Kidney (tissue), 14 donors: ENCODE results near the gene EBP. TPM values are rescaled to one million over a fixed set of nuclear protein-coding genes. Genes with fewer than 3 reads are reported as not detected.

Source experiments
- DNase-seq, 5 donors: peaks; one replicate each; pipeline ENCODE4 v3.0.0-alpha.2; 2013 to 2020
- FAIRE-seq: peaks from 2 replicates; lab custom pipeline; 2012; peaks lifted over from hg19 to GRCh38; lab: Jason Lieb, UNC
- H3K27ac ChIP-seq, 2 donors: one replicate each; pipeline ENCODE4 v1.7.0; 2013; ENCODE audit warnings: low read depth in 2 of 2, low read length in 2 of 2, inconsistent platforms in 1 of 2
- H3K27me3 ChIP-seq: one replicate; pipeline ENCODE4 v1.7.1; 2013; ENCODE audit warnings: low read length, inconsistent platforms; ENCODE audit not compliant: control insufficient read depth, insufficient read depth
- H3K36me3 ChIP-seq, 3 donors: one replicate each; pipeline versions ENCODE4 v1.7.0 to v1.7.1; 2013; ENCODE audit warnings: low read length in 3 of 3, control low read depth in 1 of 3, inconsistent platforms in 1 of 3; ENCODE audit not compliant: insufficient read depth in 3 of 3, control insufficient read depth in 2 of 3
- H3K4me1 ChIP-seq, 3 donors: one replicate each; pipeline versions ENCODE4 v1.7.0 to v1.7.1; 2013; ENCODE audit warnings: low read length in 3 of 3, inconsistent platforms in 1 of 3, low read depth in 1 of 3; ENCODE audit not compliant: control insufficient read depth in 2 of 3, insufficient read depth in 2 of 3
- H3K4me3 ChIP-seq, 3 donors: one replicate each; pipeline versions ENCODE4 v1.7.0 to v1.8.1; 2013; ENCODE audit warnings: low read length in 3 of 3, control low read depth in 1 of 3, inconsistent platforms in 1 of 3
- H3K9ac ChIP-seq, 3 donors: one replicate each; pipeline versions ENCODE4 v1.7.0 to v1.7.1; 2013; ENCODE audit warnings: low read length in 3 of 3, control low read depth in 1 of 3, inconsistent platforms in 1 of 3
- H3K9me3 ChIP-seq, 3 donors: one replicate each; pipeline versions ENCODE4 v1.7.0 to v1.7.1; 2013; ENCODE audit warnings: low read length in 3 of 3, control low read depth in 1 of 3, inconsistent platforms in 1 of 3; ENCODE audit not compliant: control insufficient read depth in 2 of 3, insufficient read depth in 1 of 3
- intact Hi-C: fragments of 100-400 bp; cut with DNase I; formaldehyde crosslinking; loops from one replicate; pipeline ENCODE4 v1.11.1; 2022
- polyA plus RNA-seq: library from polyadenylated mRNA; stranded (reverse); fragments of 350-450 nt; fragmentation: Illumina TruSeq; extraction: RNeasy Lipid Tissue Mini Kit (QIAGEN cat#74804); gene quantifications from one replicate; pipeline ENCODE4 v1.2.3, GENCODE V29; 2014; ENCODE audit warnings: low read depth, low replicate concordance; ENCODE audit not compliant: insufficient read depth
- total RNA-seq: library from RNA; stranded (reverse); fragmentation: NEBNext Ultra II Directional; extraction: Animal tissue kit (Norgen Biotek cat#: 25700); gene quantifications from one replicate; pipeline ENCODE4 v1.2.1, GENCODE V29; 2021
- TF ChIP-seq, protein P1 (sequence below): IDR thresholded peaks from 3 replicates; pipeline ENCODE4 v1.5.1; 2012; ENCODE audit warnings: mild to moderate bottlenecking, moderate library complexity, borderline replicate concordance; ENCODE audit not compliant: insufficient read depth; ENCODE audit errors: extremely low read depth
- donor health status: control.
- donor health status: control.
- donor health status: control.
- donor health status: control.
- donor health status: control.
- donor health status: DM: yes; HTN: yes; CAD: no.
- donor health status: Normal renal cell carcinoma (clear cell type).

EBP gene
- total and polyA plus RNA-seq, 2 donors from 2014 or later = 33.8 to 164 TPM

DNA sequence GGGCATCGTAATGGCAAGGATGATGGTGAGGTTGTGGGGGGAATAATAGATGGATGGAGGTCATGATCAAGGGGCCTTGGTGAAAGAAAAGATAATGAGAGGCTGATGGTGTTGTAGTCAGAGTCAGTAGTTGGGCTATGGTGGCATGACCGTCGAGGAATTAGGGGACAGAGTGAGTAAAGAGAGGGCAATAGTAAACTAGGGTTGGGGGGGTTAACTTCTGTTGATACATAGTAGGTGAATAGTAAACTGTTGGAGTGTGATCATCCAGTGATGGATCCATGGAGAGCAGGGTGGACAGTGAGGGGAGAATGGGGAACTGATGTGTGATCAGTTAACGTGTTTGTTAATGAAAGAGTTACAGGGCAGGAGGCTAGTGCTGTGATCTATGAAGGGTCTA, 44.7 kb upstream of the EBP start:
- Histone ChIP-seq H3K9me3 (no peaks in the 10 kb centered on the region), H3K9ac (peak overlapping the region in 1 of 3 donors; percentile 55), H3K27ac (no peak overlapping the region), H3K36me3 (no peaks in the 10 kb centered on the region), H3K4me1 (no peaks in the 10 kb centered on the region), H3K4me3 (peak overlapping the region; percentile 83 to 91 (median 86)), H3K27me3 (no peaks in the 10 kb centered on the region)
- intact Hi-C loops = no loop called here
- no peak for FAIRE-seq
- no peak for DNase-seq
- TF ChIP-seq, protein P1, sequence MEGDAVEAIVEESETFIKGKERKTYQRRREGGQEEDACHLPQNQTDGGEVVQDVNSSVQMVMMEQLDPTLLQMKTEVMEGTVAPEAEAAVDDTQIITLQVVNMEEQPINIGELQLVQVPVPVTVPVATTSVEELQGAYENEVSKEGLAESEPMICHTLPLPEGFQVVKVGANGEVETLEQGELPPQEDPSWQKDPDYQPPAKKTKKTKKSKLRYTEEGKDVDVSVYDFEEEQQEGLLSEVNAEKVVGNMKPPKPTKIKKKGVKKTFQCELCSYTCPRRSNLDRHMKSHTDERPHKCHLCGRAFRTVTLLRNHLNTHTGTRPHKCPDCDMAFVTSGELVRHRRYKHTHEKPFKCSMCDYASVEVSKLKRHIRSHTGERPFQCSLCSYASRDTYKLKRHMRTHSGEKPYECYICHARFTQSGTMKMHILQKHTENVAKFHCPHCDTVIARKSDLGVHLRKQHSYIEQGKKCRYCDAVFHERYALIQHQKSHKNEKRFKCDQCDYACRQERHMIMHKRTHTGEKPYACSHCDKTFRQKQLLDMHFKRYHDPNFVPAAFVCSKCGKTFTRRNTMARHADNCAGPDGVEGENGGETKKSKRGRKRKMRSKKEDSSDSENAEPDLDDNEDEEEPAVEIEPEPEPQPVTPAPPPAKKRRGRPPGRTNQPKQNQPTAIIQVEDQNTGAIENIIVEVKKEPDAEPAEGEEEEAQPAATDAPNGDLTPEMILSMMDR = no peak

DNA sequence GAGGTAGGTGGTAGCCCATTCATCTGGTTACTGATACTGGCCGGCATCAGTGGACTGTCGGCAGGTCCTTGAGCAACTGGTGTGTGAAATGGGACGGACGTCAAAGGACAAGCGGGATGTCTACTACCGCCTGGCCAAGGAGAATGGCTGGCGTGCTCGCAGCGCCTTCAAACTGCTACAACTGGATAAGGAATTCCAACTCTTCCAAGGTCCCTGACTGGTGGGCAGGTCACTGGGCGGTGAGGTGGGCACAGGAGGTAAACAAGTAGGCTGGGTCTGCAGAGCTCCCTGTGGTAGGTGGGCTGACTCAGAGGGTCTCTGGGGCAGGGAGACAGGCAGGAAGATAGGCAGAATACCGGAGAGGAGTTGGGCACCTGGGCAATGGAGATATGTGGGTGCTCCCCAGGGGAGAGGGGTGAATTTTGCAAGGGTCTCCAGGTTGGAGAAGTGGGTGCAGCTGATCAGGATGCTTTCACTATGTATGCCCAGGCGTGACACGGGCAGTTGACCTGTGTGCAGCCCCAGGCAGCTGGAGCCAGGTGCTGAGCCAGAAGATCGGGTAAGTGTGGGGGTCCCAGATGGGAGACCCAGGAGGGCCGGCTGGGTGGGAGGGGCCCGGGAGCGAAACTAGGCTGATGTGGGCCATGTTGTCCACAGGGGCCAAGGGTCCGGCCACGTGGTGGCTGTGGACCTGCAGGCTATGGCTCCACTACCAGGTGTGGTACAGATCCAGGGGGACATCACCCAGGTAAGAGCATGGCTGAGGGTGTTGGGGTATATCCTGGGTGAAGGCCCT, 43.5 kb upstream of the EBP start:
- Histone ChIP-seq H3K4me1 (no peaks in the 10 kb centered on the region), H3K27me3 (no peaks in the 10 kb centered on the region), H3K9me3 (no peaks in the 10 kb centered on the region), H3K27ac (no peak overlapping the region), H3K9ac (no peak overlapping the region), H3K4me3 (no peak overlapping the region), H3K36me3 (no peaks in the 10 kb centered on the region)
- FAIRE-seq (no peak), DNase-seq (no peak)
- intact Hi-C loops = no loop called here
- TF ChIP-seq, protein P1 = no peak

DNA sequence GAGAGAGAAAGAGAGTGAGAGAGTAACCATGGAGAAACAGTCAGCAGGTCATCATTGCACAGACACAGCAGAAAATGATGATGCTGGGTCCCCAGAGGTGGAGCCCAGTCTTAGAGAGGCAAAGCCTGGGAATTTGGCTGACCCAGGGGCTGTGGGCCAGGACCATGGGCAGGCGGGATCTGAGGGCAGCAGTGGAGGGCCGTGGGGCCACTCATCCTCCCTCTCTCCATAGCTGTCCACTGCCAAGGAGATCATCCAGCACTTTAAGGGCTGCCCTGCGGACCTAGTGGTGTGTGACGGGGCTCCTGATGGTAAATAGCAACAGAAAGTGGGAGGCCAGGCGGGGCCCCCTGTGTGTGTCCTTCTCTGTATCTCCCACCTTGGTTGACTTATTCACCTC, 42.8 kb upstream of the EBP start:
- intact Hi-C loops = no loop called here
- Histone ChIP-seq H3K4me1 (no peaks in the 10 kb centered on the region), H3K27me3 (no peaks in the 10 kb centered on the region), H3K27ac (no peak overlapping the region), H3K9ac (no peak overlapping the region), H3K4me3 (no peak overlapping the region), H3K9me3 (no peaks in the 10 kb centered on the region), H3K36me3 (no peaks in the 10 kb centered on the region)
- DNase-seq (no peak), FAIRE-seq (no peak)
- TF ChIP-seq, protein P1 = no peak
